ENCODE results near the gene CYBA. TPM values are rescaled to one million over a fixed set of nuclear protein-coding genes. Genes with fewer than 3 reads are reported as not detected.
A peak's percentile ranks its signal among the peaks of the same experiment; 100 is the strongest.

The CYBA gene
- total and polyA plus RNA-seq, 10 of the 15 experiments (the other 5 are each of a cell fraction or from before 2014, with no cell fraction given): 0.55 to 598 (median 258) TPM

DNA sequence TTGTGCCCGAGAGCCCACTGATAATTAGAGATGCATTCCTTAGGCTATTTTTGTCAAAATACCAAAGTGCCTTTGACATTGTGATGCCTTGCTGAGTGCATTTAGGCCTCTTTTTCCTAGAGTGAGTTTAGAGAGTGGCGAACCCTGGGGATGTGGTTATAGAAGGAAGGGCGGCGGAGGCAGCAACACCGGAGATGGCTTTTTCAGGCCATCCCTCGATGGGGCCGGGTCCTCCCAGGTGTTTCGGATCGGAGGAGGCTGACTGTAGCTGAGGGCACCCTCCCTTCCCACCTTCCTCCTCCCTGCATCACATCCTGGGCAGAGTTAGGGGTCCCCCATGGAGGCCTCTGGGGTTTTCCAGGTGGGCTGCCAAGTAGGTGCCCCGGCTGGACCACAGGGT is 42.0 kb upstream of the CYBA start (continued):
- TF ChIP-seq ESRRA (IDR thresholded peaks at IDR 0.05; ENCODE audit: low read length): no peak
- no peak for TF ChIP-seq CHD4 (IDR thresholded peaks at IDR 0.05)

DNA sequence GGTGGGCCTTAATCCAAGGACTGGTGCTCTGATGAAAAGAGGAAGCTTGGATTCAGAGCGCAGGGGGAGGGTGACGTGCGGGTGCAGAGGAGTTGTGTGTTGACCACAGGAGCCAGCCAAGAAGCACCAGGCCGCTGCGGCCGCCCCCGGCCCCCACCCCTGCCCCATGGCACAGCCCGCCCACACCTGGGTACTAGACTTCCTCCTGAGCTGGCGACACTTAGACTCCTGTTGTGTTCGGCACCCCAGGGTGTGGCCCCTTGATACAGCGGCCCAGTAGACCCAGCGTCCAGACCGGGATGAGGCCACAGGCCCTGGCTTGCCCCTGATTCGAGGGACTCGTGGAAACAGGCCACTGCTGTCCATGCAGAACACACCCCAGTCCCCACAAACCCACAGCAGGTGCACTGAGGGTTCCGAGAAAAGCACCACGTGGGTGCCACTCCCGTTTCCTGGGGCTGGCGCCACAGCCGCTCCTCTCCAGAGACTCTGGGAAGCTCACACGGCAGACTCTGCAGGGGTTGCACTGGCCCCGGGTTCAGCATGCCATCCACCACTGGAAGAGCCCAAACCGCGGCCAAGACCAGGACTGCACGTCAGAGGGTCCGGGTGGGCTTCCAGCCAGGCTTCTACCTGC is 41.2 kb upstream of the CYBA start:
- ChIA-PET CTCF (no interaction called here), POLR2A (interaction anchor here (0.7 kb wide), 1 partner anchor 8 kb away, joined by 3 read pairs; no protein-coding TSS in a partner anchor), RAD21 (ENCODE audit: unreplicated experiment) (no interaction called here), SMC1A (ENCODE audit: uncharacterized antibody, unreplicated experiment) (no interaction called here)
- 19% methylated on average over 19 of the region's 26 CpGs for WGBS (ENCODE audit: insufficient coverage, insufficient replicate concordance, low lambda C conversion rate, missing lambda C conversion rate)
- intact Hi-C loops (cut with micrococcal nuclease; ENCODE audit: unreplicated experiment): no loop called here
- DNase-seq (ENCODE audit: low read depth, low spot score) (no peak), ATAC-seq (peak; percentile 60), FAIRE-seq (no peak)
- Histone ChIP-seq H4K20me1 (ENCODE audit: control insufficient read depth, insufficient read depth) (no peaks in the 10 kb centered on the region), H3K4me1 (ENCODE audit: control insufficient read depth, insufficient read depth, low read length) (peaks cover 12% of the 10 kb centered on the region), H3K9me3 (replicated peaks; ENCODE audit: control insufficient read depth, insufficient read depth, low read length) (no peaks in the 10 kb centered on the region), H3K27ac (ENCODE audit: control insufficient read depth, insufficient read depth) (no peak overlapping the region), H3K79me2 (ENCODE audit: control insufficient read depth, insufficient read depth, low read length) (no peaks in the 10 kb centered on the region), H3K36me3 (ENCODE audit: control insufficient read depth in 2 of 2, insufficient read depth in 2 of 2, low read length in 1 of 2) (peaks cover 0 to under 1% of the 10 kb centered on the region in 2 experiments; a peak in 2 of 4 replicates), H3K4me2 (ENCODE audit: control insufficient read depth, insufficient read depth) (peak overlapping the region; percentile 15; the same call in 1 of the 2 replicates), H3K9ac (ENCODE audit: control insufficient read depth, insufficient read depth, low read length) (no peak overlapping the region), H3K27me3 (replicated peaks in 1 of 2; ENCODE audit: control insufficient read depth in 2 of 2, insufficient read depth in 2 of 2, low read length in 1 of 2) (no peaks in the 10 kb centered on the region; a peak in 1 of 4 replicates), H2AFZ (ENCODE audit: control insufficient read depth, low read depth, low read length) (no peak overlapping the region), H3K4me3 (no peak overlapping the region)
- in situ Hi-C loops (cut with MboI): no loop called here
- no TSS peak for BruUV-seq (replicated peaks)
- no peak for TF ChIP-seq CHD2 (IDR thresholded peaks at IDR 0.05; ENCODE audit: borderline replicate concordance, low read depth, low read length)
- TF ChIP-seq TCF12 (IDR thresholded peaks at IDR 0.05; ENCODE audit: low read depth, low read length): peak; percentile 23; the same call in 1 of the 2 replicates
- TF ChIP-seq ESRRA (IDR thresholded peaks at IDR 0.05; ENCODE audit: low read length): no peak
- no peak for TF ChIP-seq CBX5 (IDR thresholded peaks at IDR 0.05; ENCODE audit: low read depth)
- no peak for TF ChIP-seq MYB (IDR thresholded peaks at IDR 0.05; ENCODE audit: borderline replicate concordance, low read depth, low read length)
- peak in 1 of 2 experiments; percentile 41; a peak in 1 of 3 replicates for TF ChIP-seq EGR1 (IDR thresholded peaks at IDR 0.05; ENCODE audit: borderline replicate concordance in 1 of 2, low read depth in 2 of 2, low read length in 2 of 2)
- TF ChIP-seq MTA2 (IDR thresholded peaks at IDR 0.05; ENCODE audit: low read depth): 0 out of 2 replicates have a peak, but pooled peaks have one; percentile 13
- TF ChIP-seq CREM (IDR thresholded peaks at IDR 0.05; ENCODE audit: low read depth): no peak
- no peak for TF ChIP-seq JUND (IDR thresholded peaks at IDR 0.05; ENCODE audit: low read depth, low read length)
- TF ChIP-seq RUNX3 (IDR thresholded peaks at IDR 0.05; ENCODE audit: low read length): no peak; the same call in 1 of the 2 replicates
- TF ChIP-seq EP300 (IDR thresholded peaks at IDR 0.05; ENCODE audit: borderline replicate concordance in 1 of 2, control insufficient read depth in 1 of 2, low read depth in 2 of 2, low read length in 2 of 2): 0 out of 4 replicates have a peak, but pooled peaks of 1 of the 2 experiments have one; percentile 11
- TF ChIP-seq SMARCA5 (IDR thresholded peaks at IDR 0.05): peak; percentile 39; the same call in 1 of the 2 replicates
- TF ChIP-seq SPI1 (IDR thresholded peaks at IDR 0.05; ENCODE audit: borderline replicate concordance, insufficient read depth, low read depth, low read length): peak; percentile 39; the same call in 1 of the 2 replicates
- peak in 1 of 2 experiments; percentile 17; a peak in 1 of 4 replicates for TF ChIP-seq BHLHE40 (IDR thresholded peaks at IDR 0.05; ENCODE audit: borderline replicate concordance in 1 of 2, low read depth in 2 of 2, low read length in 1 of 2)
- TF ChIP-seq, protein P1, sequence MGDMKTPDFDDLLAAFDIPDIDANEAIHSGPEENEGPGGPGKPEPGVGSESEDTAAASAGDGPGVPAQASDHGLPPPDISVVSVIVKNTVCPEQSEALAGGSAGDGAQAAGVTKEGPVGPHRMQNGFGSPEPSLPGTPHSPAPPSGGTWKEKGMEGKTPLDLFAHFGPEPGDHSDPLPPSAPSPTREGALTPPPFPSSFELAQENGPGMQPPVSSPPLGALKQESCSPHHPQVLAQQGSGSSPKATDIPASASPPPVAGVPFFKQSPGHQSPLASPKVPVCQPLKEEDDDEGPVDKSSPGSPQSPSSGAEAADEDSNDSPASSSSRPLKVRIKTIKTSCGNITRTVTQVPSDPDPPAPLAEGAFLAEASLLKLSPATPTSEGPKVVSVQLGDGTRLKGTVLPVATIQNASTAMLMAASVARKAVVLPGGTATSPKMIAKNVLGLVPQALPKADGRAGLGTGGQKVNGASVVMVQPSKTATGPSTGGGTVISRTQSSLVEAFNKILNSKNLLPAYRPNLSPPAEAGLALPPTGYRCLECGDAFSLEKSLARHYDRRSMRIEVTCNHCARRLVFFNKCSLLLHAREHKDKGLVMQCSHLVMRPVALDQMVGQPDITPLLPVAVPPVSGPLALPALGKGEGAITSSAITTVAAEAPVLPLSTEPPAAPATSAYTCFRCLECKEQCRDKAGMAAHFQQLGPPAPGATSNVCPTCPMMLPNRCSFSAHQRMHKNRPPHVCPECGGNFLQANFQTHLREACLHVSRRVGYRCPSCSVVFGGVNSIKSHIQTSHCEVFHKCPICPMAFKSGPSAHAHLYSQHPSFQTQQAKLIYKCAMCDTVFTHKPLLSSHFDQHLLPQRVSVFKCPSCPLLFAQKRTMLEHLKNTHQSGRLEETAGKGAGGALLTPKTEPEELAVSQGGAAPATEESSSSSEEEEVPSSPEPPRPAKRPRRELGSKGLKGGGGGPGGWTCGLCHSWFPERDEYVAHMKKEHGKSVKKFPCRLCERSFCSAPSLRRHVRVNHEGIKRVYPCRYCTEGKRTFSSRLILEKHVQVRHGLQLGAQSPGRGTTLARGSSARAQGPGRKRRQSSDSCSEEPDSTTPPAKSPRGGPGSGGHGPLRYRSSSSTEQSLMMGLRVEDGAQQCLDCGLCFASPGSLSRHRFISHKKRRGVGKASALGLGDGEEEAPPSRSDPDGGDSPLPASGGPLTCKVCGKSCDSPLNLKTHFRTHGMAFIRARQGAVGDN (IDR thresholded peaks at IDR 0.05): 0 out of 2 replicates have a peak, but pooled peaks have one; percentile 30
- TF ChIP-seq, protein P2, sequence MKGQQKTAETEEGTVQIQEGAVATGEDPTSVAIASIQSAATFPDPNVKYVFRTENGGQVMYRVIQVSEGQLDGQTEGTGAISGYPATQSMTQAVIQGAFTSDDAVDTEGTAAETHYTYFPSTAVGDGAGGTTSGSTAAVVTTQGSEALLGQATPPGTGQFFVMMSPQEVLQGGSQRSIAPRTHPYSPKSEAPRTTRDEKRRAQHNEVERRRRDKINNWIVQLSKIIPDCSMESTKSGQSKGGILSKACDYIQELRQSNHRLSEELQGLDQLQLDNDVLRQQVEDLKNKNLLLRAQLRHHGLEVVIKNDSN (IDR thresholded peaks at IDR 0.05; ENCODE audit: borderline replicate concordance, extremely low read length, insufficient read depth, low read depth, low read length): peak; percentile 63

All from GM12878 (cell line).